ENCODE results near the gene TBKBP1. TPM values are rescaled to one million over a fixed set of nuclear protein-coding genes. Genes with fewer than 3 reads are reported as not detected.

The TBKBP1 gene
- total and polyA plus RNA-seq, 7 donors = 5.3 to 37.9 (median 20.4) TPM

GRCh38 chr17:47713980-47714700 is 20.2 kb downstream of the TBKBP1 start:
- intact Hi-C loops (cut with DNase I) = no loop called here
- Histone ChIP-seq H3K27ac (no peak overlapping the region), H3K9me3 (no peaks in the 10 kb centered on the region), H3K36me3 (ENCODE audit: insufficient read depth in 1 of 2, low read depth in 1 of 2) (peaks cover 0 to 26% of the 10 kb centered on the region in 2 donors), H3K27me3 (ENCODE audit: insufficient read depth in 3 of 3, low read length in 2 of 3) (peaks cover 0 to 9% (median 2%) of the 10 kb centered on the region in 3 donors), H3K4me3 (no peak overlapping the region), H3K4me1 (no peaks in the 10 kb centered on the region)
- no peak for ATAC-seq
- WGBS, 3 donors = 35 to 40% (median 36%) methylated on average over 15 of the region's 15 CpGs
- no peak for DNase-seq
- TF ChIP-seq CTCF (IDR thresholded peaks at IDR 0.05) = no peak

- no peaks in the 10 kb centered on the region for H3K9me3 ChIP-seq
- peaks cover 0 to 16% (median 5%) of the 10 kb centered on the region in 3 donors for H3K27me3 ChIP-seq (ENCODE audit: insufficient read depth in 3 of 3, low read length in 2 of 3)
- no peak for ATAC-seq
- no peak overlapping the region for H3K4me3 ChIP-seq
- H3K27ac ChIP-seq = no peak overlapping the region
- TF ChIP-seq CTCF (IDR thresholded peaks at IDR 0.05) = no peak
- intact Hi-C loops (cut with DNase I) = no loop called here
- peaks cover 0 to 19% of the 10 kb centered on the region in 2 donors for H3K36me3 ChIP-seq (ENCODE audit: insufficient read depth in 1 of 2, low read depth in 1 of 2)
- no peak for DNase-seq
- H3K4me1 ChIP-seq = no peaks in the 10 kb centered on the region
- 69 to 75% (median 72%) methylated on average over 6 of the region's 6 CpGs for WGBS, 3 donors
Measured at GRCh38 chr17:47714773-47715396, 20.9 kb downstream of the TBKBP1 start.

- Histone ChIP-seq H3K4me1 (no peaks in the 10 kb centered on the region), H3K27ac (no peak overlapping the region), H3K36me3 (ENCODE audit: insufficient read depth in 1 of 2, low read depth in 1 of 2) (peaks cover 0 to 10% of the 10 kb centered on the region in 2 donors), H3K27me3 (ENCODE audit: insufficient read depth in 3 of 3, low read length in 2 of 3) (peaks cover 0 to 24% (median 10%) of the 10 kb centered on the region in 3 donors), H3K4me3 (no peak overlapping the region), H3K9me3 (no peaks in the 10 kb centered on the region)
- intact Hi-C loops (cut with DNase I) = no loop called here
- WGBS, 3 donors = 65 to 75% (median 72%) methylated on average over 10 of the region's 10 CpGs
- DNase-seq = no peak
- no peak for ATAC-seq
- TF ChIP-seq CTCF (IDR thresholded peaks at IDR 0.05) = no peak
Measured at GRCh38 chr17:47715669-47716325, 21.8 kb downstream of the TBKBP1 start.

- Histone ChIP-seq H3K9me3 (no peaks in the 10 kb centered on the region), H3K4me1 (no peaks in the 10 kb centered on the region), H3K4me3 (no peak overlapping the region), H3K27ac (no peak overlapping the region), H3K27me3 (ENCODE audit: insufficient read depth in 3 of 3, low read length in 2 of 3) (peaks cover 0 to 30% (median 14%) of the 10 kb centered on the region in 3 donors), H3K36me3 (ENCODE audit: insufficient read depth in 1 of 2, low read depth in 1 of 2) (peaks cover 0 to 4% of the 10 kb centered on the region in 2 donors)
- ATAC-seq (no peak), DNase-seq (no peak)
- 78 to 85% (median 81%) methylated on average over 3 of the region's 3 CpGs for WGBS, 3 donors
- intact Hi-C loops (cut with DNase I) = no loop called here
- no peak for TF ChIP-seq CTCF (IDR thresholded peaks at IDR 0.05)
Measured at GRCh38 chr17:47716375-47716774, 22.4 kb downstream of the TBKBP1 start.

Measured in psoas muscle (tissue), 8 donors.